ENCODE data around the gene FOXB1. TPM values are rescaled to one million over a fixed set of nuclear protein-coding genes. Genes with fewer than 3 reads are reported as not detected.
A peak's percentile ranks its signal among the peaks of the same experiment; 100 is the strongest.

FOXB1 gene
- polyA plus RNA-seq, 3 donors, result not detected

DNA sequence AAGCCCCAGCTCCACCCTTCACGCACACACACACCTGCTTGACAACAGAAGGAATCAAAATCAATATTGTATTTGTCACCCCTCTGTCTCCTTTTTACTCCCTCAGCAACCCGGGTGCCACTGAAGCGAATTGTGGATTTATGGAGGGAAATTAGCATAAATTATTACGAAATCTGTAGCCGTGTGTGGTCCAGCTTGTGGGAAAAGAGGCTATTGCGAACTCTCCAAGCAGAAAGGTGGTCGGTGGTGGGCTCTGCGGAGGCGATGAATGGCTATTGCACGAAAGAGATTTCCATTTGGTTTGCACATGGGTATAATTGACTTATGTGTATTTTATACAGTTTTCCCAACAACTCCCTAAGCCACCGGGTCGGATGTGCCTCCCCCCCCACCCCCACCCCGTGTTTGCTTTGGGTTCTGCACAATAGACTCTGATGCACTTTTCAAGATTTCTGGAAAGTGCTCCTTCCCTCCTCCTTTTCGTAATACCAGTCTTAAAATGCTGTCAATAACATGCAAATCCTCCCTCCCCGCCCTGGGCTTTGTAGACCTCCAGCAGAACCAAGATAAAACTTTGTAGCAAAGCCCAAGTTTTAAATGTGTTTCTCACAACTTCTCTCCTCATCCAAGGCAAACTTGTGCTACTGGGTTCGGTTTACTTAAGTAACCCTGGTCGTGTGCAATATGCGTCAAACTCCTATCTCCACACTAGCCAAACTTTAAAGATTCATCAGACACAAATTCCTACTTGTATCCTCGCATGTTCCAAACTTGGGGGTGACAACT is 3.1 kb upstream of the FOXB1 start:
- Mint-ChIP-seq H3K36me3 (peaks cover 2 to 14% of the 10 kb centered on the region in 2 donors), H3K9me3 (peaks cover 0 to 38% (median 18%) of the 10 kb centered on the region in 7 donors), H3K27me3 (ENCODE audit: low read depth in 3 of 3) (peaks cover 97 to 100% (median 97%) of the 10 kb centered on the region in 3 donors), H3K27ac (no peak overlapping the region), H3K4me3 (peak overlapping the region in 1 of 2 donors; percentile 78), H3K4me1 (peaks cover 30% of the 10 kb centered on the region)
- Histone ChIP-seq H2AFZ (ENCODE audit: insufficient read depth, low read depth, low read length, poor library complexity, severe bottlenecking) (no peak overlapping the region), H3K27me3 (ENCODE audit: control insufficient read depth in 2 of 2, insufficient read depth in 2 of 2, low read length in 2 of 2) (peaks cover 92 to 99% of the 10 kb centered on the region in 2 donors), H3K9me3 (replicated peaks in 1 of 2; ENCODE audit: control insufficient read depth in 1 of 2, insufficient read depth in 1 of 2, low read length in 2 of 2) (peaks cover 0 to 58% of the 10 kb centered on the region in 2 donors), H3K79me2 (ENCODE audit: insufficient read depth, low read length) (no peaks in the 10 kb centered on the region), H3K9ac (ENCODE audit: insufficient read depth, low read length, poor library complexity, severe bottlenecking) (no peak overlapping the region), H3K36me3 (replicated peaks in 1 of 2; ENCODE audit: control insufficient read depth in 1 of 2, insufficient read depth in 2 of 2, low read length in 2 of 2) (no peaks in the 10 kb centered on the region), H3K27ac (ENCODE audit: low read depth in 1 of 2, low read length in 2 of 2) (no peak overlapping the region), H3K4me1 (ENCODE audit: control insufficient read depth in 1 of 2, insufficient read depth in 2 of 2, low read length in 2 of 2) (peaks cover 10 to 24% of the 10 kb centered on the region in 2 donors), H3K4me2 (replicated peaks; ENCODE audit: extremely low read depth, low read length, poor library complexity, severe bottlenecking) (no peak overlapping the region), H4K20me1 (ENCODE audit: insufficient read depth, low read length) (no peaks in the 10 kb centered on the region), H3K4me3 (replicated peaks in 1 of 3; ENCODE audit: low read depth in 2 of 3, low read length in 3 of 3) (no peak overlapping the region)
- intact Hi-C loops (cut with micrococcal nuclease), result no loop called here
- WGBS (ENCODE audit: insufficient coverage), result 18% methylated on average over 14 of the region's 19 CpGs
- TF ChIP-seq CTCF (IDR thresholded peaks at IDR 0.05), result no peak
- no peak for DNase-seq

DNA sequence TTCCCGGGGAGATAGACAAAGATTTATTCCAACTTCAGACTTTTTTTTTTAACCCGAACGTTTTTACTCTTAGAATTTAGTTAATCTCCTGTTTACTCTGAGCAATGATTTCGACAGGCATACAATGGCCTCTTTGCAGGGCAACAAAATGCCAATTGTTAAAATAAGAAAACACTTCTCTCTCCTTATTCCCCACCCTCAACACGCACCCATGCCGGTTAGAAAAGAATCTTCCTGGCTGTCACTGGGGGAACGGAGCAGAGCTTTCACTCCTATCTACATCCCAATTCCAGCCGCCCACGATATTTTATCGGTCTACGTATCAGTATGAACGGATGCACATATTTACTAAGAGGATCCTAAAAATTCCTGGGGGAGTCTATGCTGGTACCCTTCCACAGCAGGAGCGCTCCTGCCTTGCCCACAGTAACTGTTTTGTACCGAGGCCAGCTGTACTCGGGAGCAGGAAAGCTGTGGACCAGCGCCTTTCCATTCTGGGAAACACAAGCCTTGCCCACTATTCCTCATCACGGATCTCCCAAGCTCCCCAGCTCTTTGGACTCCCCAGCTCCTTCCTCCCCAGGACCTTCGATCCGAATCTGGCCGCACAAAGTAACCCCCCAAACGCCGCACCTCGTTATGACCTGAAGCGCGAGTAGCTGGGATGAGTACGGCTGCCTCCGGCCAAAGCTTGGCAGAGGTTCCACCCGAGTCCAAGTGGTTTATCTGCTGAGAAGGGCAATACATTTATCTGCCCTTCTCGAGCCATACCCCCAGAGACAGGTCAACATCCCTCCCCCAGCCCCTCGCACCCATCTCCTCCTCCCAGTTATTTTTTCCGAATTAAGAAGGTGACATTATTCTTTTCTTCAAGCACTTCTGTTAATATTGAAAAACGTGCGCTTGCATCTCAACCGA is 2.2 kb upstream of the FOXB1 start:
- WGBS (ENCODE audit: insufficient coverage), result 15% methylated on average over 28 of the region's 34 CpGs
- Histone ChIP-seq H3K27ac (ENCODE audit: low read depth in 1 of 2, low read length in 2 of 2) (no peak overlapping the region), H4K20me1 (ENCODE audit: insufficient read depth, low read length) (no peaks in the 10 kb centered on the region), H3K79me2 (ENCODE audit: insufficient read depth, low read length) (no peaks in the 10 kb centered on the region), H3K4me2 (replicated peaks; ENCODE audit: extremely low read depth, low read length, poor library complexity, severe bottlenecking) (no peak overlapping the region), H3K9me3 (replicated peaks in 1 of 2; ENCODE audit: control insufficient read depth in 1 of 2, insufficient read depth in 1 of 2, low read length in 2 of 2) (peaks cover 0 to 61% of the 10 kb centered on the region in 2 donors), H3K4me3 (replicated peaks in 1 of 3; ENCODE audit: low read depth in 2 of 3, low read length in 3 of 3) (no peak overlapping the region), H3K9ac (ENCODE audit: insufficient read depth, low read length, poor library complexity, severe bottlenecking) (no peak overlapping the region), H3K36me3 (replicated peaks in 1 of 2; ENCODE audit: control insufficient read depth in 1 of 2, insufficient read depth in 2 of 2, low read length in 2 of 2) (no peaks in the 10 kb centered on the region), H2AFZ (ENCODE audit: insufficient read depth, low read depth, low read length, poor library complexity, severe bottlenecking) (no peak overlapping the region), H3K27me3 (ENCODE audit: control insufficient read depth in 2 of 2, insufficient read depth in 2 of 2, low read length in 2 of 2) (peaks cover 92 to 99% of the 10 kb centered on the region in 2 donors), H3K4me1 (ENCODE audit: control insufficient read depth in 1 of 2, insufficient read depth in 2 of 2, low read length in 2 of 2) (peaks cover 14 to 32% of the 10 kb centered on the region in 2 donors)
- peaks cover 38% of the 10 kb centered on the region for H3K4me1 Mint-ChIP-seq
- H3K9me3 Mint-ChIP-seq, result peaks cover 0 to 38% (median 21%) of the 10 kb centered on the region in 7 donors
- DNase-seq, result no peak
- H3K4me3 Mint-ChIP-seq, result peak overlapping the region in 1 of 2 donors; percentile 78
- H3K27ac Mint-ChIP-seq, result no peak overlapping the region
- intact Hi-C loops (cut with micrococcal nuclease), result no loop called here
- peaks cover 2 to 15% of the 10 kb centered on the region in 2 donors for H3K36me3 Mint-ChIP-seq
- H3K27me3 Mint-ChIP-seq (ENCODE audit: low read depth in 3 of 3), result peaks cover 97 to 100% (median 97%) of the 10 kb centered on the region in 3 donors
- TF ChIP-seq CTCF (IDR thresholded peaks at IDR 0.05), result no peak

All from CD14-positive monocyte (primary cell).